NCI-H748 treated with DMSO at 0.1 percent for 48 hours (cell line): Measurements from ENCODE around the gene DAGLA.

ENCODE experiments used
- DNase-seq: peaks from one replicate; lab custom pipeline; 2025; lab: John Stamatoyannopoulos, UW

The DAGLA gene

DNA sequence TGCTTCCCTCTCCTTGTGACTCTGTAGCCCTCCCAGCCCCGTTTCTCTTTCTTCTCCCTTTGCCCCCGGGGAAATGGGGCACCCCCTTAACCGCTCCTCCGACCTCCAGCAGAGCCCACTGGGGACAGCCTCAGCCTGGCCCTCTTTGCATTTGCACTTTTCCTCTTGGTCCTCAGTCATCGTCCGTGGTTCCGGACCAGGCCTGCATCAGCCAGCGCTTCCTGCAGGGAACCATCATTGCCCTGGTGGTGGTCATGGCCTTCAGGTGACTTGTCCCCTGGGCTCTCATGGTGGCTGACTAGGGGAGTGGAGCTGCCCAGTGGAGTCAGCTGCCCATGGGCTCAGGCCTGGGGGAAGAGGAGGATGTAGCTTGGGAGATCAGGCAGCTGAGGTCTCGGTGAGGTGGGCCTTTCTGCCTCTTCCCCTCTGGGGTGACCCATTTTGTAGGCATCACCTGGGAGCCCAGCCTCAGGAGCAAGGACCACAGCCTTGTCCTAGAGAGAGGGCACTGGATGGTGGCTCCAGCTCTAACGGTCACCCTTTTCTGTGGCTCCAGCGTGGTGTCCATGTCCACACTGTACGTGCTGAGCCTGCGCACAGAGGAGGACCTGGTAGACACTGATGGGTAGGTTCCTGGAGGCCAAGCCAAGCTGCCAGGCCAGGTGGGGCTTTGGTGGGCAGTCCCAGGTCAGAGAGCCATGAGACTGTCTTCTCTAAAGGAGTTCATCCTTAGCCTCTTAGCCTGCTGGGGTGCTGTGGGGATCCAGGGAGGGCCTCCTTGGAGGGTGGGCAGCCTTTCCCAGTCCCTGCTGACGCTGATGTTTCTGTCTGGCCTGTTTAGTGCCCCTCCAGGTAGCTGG lies 99.7 kb downstream of the DAGLA start:
- no peak for DNase-seq

DNA sequence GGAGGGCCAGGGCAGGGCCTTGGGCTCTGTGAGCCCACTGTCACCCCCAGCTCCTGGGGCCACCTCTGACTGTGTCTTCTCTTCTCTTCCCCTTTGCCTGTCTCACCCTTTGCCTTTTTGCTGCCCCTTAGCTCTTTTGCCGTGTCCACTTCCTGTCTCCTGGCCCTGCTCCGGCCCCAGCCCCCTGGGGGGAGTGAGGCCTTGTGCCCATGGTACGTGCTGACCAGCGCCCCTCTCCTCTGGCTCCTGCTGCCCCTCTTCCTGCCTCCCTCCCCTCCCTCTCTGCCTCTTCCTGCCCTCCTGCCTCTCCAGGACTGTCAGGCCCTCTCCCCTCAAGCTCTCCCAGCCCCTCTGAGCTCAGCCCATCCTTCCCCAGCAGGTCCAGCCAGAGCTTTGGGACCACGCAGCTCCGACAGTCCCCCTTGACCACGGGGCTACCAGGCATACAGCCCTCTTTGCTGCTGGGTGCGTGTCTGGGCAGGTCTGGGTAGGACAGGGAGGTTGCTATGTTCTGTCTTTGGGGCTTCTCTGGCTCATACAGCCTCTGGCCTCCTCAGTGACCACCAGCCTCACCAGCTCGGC lies 100.5 kb downstream of the DAGLA start:
- no peak for DNase-seq

DNA sequence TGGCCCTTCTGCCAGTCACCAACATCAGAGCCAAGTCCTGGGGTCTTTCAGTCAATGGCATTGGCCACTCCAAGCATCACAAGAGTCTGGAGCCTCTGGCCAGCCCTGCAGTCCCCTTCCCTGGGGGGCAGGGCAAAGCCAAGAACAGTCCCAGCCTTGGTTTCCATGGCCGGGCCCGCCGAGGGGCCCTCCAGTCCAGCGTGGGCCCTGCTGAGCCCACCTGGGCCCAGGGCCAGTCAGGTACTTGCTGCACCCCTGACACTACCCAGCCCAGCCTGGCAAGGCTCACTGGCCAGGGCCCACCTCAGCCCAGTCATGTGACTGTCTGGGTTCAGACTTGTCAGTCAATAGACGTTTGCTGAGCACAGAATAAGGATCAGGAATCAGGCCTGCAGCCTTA lies 101.4 kb downstream of the DAGLA start:
- no peak for DNase-seq

DNA sequence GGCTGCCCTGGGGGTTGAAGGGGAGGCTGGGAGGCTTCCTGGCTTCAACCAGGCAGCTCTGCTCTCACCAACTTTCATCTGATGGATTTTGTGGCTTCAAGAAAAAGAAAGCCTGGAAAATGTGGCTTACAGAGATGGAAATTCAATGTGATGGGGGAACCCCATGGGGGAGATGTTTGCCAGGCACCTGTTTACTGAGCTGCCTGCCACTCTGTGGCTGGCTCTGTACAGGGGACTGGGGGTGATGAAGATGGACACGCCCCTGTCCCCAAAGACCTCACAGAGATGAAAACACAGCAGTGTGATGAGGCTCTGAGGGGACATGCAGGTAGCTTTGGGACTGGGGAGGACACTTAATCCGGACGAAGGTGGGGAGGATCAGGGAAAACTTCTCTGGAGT lies 102.1 kb downstream of the DAGLA start:
- no peak for DNase-seq

DNA sequence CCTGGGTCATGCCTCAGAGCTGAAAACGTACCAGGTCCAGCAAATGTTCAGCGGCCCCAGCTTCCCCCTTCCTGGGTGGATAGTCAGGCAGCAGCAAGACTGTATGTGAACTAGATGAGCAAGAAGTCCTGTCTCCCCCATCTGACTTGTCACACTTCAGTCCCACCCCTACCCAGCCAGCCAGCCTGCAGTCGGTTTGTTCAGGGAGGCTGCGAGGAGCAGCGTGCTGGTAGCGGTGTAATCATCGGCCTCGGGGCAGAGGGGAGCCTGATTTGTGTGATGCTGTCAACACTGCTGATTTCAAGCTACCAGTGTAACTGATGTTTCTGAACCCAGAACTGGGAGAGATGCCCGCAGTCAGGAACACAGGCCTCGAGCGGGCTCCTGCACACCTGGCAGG lies 102.7 kb downstream of the DAGLA start:
- no peak for DNase-seq

DNA sequence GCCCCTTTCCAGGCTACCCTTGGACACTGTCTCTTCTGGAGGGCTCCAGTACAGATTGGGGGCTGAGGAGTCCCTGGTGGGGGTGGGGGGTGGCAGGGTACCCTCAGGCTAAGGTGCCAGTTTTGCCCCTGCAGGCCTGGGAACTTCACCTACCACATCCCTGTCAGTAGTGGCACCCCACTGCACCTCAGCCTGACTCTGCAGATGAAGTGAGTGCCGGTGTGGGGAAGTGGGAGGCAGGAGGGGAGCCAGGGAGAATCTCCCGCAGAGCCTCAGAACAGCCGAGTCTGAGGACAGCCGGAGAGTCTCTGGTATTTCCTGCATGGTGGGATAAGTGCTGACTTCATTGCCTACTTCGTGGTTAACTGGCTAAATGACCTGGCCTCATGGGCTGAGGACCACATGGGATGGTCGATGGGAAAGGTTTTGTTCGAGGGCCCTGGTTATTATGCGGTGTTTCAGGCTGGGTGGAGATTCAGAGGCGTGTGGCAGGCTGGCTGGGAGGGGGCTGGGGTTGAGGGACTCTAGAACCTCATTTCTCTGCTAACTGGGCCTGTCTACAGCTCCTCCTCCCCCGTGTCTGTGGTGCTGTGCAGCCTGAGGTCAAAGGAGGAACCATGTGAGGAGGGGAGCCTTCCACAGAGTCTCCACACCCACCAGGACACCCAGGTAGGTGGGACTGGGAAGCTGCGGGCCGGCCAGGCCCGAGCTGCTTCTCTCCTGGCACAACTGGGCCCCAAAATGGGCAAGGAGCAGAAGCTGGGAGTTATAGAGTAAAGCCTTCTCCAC lies 103.7 kb downstream of the DAGLA start:
- DNase-seq = no peak

DNA sequence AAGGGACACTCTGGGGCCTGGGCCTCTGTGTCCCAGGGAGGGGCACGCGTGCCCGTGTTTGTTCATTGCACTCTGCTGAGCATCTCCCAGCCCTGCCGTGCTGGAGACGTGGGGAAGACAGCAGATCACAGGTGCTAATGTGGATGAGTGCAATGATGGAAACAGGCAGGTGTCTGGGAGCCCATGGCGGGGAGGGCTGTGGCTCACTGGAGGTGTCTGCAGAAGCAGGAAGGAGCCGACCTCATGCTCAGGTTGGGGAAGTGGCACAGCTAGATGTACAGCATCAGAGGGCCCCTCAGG lies 104.3 kb downstream of the DAGLA start:
- no peak for DNase-seq

DNA sequence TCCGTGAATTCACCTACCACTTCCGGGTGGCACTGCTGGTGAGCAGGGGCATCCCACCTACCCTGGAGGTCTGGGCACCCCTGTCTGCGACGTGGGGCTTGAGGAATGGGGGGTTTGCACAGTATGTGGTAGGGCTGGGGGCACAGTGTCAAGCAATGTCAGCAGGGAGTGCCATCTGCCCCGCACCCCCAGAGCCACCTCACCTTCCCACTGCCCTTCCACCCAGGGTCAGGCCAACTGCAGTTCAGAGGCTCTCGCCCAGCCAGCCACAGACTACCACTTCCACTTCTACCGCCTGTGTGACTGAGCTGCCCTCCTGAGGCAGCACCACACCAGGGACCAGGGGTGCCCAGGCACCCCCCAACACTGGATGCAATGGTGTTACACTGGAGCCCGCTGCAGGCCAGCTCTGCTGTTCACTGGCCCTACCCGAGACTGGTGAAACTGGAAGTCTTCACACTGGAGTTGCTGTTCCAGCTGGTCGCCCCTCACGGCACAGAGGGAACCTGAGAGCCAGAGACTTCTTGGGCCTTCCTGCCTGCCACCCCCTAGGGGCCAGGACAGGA lies 105.7 kb downstream of the DAGLA start:
- no peak for DNase-seq

DNA sequence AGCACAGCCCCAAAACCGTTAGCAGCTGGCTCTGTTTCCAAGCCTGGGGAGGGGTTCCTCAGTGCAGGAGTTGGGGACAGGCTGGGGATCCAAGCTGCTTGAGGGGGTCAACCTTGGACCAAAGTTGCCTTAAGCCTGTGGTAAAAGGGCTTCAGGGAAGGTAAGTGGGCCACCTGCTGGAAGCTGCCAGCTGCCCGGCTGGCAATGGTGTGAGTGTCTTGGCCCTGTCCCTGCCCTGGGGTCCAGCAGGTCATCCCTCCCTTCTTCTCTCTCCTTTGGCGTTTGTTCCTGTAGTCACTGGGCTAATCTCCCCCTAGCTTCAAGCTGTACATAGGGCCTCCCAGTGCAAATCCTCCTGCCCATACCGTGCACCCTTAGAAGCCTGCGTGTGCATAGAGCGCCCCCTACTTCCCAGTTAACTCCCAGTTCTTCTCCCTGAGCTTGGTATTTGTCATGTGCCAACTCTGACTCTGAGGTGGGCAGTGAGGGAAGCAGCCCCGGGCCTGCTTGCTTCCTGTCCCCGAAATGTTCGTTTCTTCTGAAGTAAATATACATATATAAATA lies 107.8 kb downstream of the DAGLA start:
- DNase-seq = no peak

DNA sequence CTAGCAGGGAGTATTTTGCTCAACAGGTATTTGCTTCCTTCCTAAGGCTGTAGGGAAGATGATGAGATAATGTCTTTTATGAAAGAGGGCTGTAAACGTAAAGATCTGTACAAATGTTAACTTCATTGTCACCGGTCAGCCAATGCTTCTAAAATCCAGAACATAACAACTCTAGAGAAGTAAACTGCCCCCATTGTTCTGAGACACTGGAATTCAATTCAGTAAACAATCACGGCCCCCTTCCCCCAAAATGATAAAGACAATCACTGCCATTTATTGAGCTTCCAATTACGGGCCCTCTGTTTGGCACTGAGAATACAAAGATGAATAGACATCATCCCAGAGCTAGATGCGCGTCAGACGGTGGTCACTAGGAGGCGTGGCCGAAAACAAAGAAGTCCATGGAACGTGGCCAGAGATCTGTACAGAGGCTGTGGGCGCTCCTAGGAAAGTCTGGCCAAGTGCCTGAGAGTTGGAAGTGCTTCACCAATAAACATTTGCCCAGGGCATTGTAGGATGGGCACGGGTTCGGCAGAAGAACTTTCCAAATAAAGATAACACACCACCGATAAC lies 111.6 kb downstream of the DAGLA start:
- peak; percentile 77 for DNase-seq

DNA sequence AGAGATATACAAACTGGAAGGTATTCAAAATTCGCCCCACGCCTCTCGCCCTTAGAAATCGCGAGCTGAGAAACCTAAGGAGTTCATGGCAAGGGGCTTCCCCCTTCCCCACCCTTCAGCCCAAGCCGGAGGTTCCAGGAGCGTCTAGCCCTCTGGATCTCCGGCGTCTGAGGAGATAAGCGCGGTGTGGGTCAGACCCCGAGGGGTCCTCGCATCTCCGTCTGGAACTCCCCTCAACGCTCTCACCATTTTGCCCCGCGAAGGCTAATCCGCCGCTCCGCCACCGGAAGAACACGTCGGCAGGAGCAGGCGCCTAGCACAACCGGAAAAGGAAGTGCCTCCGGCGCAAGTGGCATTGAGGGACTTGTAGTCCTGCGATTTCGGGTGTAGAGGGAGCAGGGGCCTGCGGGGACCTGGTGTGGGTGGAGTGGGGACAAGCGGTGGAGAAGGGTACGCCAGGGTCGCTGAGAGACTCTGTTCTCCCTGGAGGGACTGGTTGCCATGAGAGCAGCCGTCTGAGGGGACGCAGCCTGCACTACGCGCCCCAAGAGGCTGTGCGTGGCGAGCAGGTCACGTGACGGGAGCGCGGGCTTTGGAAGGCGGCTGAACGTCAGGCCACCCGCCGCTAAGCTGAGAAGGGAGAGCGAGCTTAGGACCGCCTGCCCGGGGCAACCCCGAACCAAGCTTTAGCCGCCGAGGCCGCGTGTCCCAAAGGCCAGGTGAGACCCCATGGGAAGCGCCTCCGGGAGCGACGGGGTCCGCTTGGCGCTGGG lies 112.3 kb downstream of the DAGLA start, which contains the start of the genes FEN1 and TMEM258:
FEN1 (plus strand) TSS at position 602 of the 773 bp plus-strand sequence. CDS start 2,451 bp downstream, outside the sequence.
TMEM258 (minus strand) TSS at position 290 of the 773 bp plus-strand sequence; CDS start at position 249, 41 bp downstream.
- DNase-seq = peak; percentile 80

DNA sequence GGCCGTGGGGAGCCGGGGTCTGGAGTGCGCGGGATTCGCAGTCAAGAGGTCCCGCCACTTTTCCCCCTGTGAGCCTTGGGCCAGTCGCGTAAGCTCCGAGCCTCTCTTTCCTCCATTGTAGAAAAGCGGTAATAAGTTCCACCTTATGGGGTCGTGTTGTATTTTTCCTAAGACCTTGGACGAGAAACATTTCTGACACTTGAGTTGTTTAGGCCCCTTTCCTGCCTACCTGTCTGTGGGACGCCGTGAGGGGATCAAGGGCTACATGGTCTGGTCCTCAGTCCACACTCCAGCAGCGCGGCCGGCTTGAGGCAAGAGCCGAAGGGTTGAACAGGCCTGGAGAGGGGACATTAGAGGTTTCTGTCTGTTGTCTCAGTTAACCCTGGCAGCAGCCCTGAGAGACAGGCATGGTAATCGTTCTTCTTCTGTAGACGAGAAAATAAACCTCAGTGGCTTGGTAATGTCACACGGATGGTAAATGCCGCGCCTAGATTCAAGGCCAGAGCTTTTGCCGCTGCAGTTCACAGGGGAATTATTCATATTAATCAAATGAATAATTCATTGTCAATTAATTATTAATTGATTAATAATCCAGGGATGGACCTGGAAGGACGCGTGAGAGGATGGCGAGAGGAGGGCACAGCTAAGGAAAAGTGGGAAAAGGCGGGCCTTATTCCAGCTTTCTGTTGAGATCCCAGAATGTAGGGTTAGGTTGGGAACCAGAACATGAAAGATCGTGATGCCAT lies 113.1 kb downstream of the DAGLA start:
- no peak for DNase-seq

DNA sequence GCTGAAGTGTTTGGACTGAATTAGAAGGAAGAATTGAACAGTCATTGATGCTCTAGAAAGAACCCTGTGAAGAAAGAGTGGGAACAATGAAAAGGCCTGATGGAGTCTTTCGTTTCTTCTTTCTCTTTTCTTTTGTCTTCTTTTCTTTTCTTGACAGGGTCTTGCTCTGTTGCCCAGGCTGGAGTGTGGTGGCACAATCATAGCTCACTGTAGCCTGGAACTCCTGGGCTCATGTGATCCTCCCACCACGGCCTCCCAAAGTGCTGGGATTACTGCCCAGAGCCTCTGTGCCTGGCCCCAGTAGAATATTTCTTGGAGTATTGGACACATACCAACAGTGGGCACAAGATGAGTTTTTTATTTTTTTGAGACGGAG lies 113.6 kb downstream of the DAGLA start:
- DNase-seq = no peak

DNA sequence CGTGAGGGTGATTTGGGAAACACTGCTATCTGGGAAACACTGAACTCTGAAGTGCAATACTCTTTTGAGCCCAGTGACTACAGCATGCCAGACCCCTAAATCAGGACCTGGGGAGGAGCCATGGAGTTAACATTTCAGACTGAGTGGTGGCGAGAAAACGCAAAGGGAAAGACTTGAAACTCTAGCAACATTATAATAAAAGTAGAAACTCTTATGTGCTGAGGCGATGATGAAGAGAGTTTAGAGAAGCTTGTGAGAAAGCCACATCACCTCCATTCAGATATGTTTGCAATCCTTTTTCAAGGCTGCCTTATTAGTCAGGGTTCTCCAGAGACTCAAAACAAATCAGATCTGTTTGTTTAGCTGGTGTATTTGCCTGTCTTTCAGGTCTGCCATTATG lies 114.4 kb downstream of the DAGLA start:
- DNase-seq = no peak

DNA sequence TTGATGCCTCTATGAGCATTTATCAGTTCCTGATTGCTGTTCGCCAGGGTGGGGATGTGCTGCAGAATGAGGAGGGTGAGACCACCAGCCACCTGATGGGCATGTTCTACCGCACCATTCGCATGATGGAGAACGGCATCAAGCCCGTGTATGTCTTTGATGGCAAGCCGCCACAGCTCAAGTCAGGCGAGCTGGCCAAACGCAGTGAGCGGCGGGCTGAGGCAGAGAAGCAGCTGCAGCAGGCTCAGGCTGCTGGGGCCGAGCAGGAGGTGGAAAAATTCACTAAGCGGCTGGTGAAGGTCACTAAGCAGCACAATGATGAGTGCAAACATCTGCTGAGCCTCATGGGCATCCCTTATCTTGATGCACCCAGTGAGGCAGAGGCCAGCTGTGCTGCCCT lies 115.3 kb downstream of the DAGLA start:
- no peak for DNase-seq

DNA sequence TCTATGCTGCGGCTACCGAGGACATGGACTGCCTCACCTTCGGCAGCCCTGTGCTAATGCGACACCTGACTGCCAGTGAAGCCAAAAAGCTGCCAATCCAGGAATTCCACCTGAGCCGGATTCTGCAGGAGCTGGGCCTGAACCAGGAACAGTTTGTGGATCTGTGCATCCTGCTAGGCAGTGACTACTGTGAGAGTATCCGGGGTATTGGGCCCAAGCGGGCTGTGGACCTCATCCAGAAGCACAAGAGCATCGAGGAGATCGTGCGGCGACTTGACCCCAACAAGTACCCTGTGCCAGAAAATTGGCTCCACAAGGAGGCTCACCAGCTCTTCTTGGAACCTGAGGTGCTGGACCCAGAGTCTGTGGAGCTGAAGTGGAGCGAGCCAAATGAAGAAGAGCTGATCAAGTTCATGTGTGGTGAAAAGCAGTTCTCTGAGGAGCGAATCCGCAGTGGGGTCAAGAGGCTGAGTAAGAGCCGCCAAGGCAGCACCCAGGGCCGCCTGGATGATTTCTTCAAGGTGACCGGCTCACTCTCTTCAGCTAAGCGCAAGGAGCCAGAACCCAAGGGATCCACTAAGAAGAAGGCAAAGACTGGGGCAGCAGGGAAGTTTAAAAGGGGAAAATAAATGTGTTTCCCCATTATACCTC lies 115.8 kb downstream of the DAGLA start:
- no peak for DNase-seq
